Ishikawa (cell line): ENCODE results near the gene SPG21.

ENCODE experiments used
- CREB1 ChIP-seq: IDR thresholded peaks from 2 replicates; pipeline ENCODE4 v1.6.1; 2012; ENCODE audit warnings: low read depth
- EGR1 ChIP-seq: IDR thresholded peaks from 2 replicates; pipeline ENCODE4 v1.6.1; 2012
- EP300 ChIP-seq: IDR thresholded peaks from 2 replicates; pipeline ENCODE4 v1.6.1; 2012; ENCODE audit warnings: borderline replicate concordance
- FOXM1 ChIP-seq: IDR thresholded peaks from 2 replicates; pipeline ENCODE4 v1.6.1; 2012; ENCODE audit warnings: low read depth, borderline replicate concordance
- MAX ChIP-seq: IDR thresholded peaks from 2 replicates; pipeline ENCODE4 v1.6.1; 2012
- NFIC ChIP-seq: IDR thresholded peaks from 2 replicates; pipeline ENCODE4 v1.6.1; 2012
- RAD21 ChIP-seq: IDR thresholded peaks from 2 replicates; pipeline ENCODE4 v1.6.1; 2012; ENCODE audit warnings: low read depth
- REST ChIP-seq: IDR thresholded peaks from 2 replicates; pipeline ENCODE4 v1.6.1; 2012; ENCODE audit warnings: low read depth, mild to moderate bottlenecking
- TAF1 ChIP-seq: IDR thresholded peaks from 2 replicates; pipeline ENCODE4 v1.6.1; 2012; ENCODE audit warnings: low read depth, mild to moderate bottlenecking
- TCF12 ChIP-seq: IDR thresholded peaks from 2 replicates; pipeline ENCODE4 v1.6.1; 2012; ENCODE audit warnings: low read depth
- TEAD4 ChIP-seq: IDR thresholded peaks from 2 replicates; pipeline ENCODE4 v1.6.1; 2012
- USF1 ChIP-seq: IDR thresholded peaks from 2 replicates; pipeline ENCODE4 v1.6.1; 2012
- YY1 ChIP-seq: IDR thresholded peaks from 2 replicates; pipeline ENCODE4 v1.6.1; 2012; ENCODE audit warnings: low read depth
- ZBTB7A ChIP-seq: IDR thresholded peaks from 2 replicates; pipeline ENCODE4 v1.6.1; 2012; ENCODE audit warnings: low read depth

SPG21 gene

GRCh38 chr15:64990168-64990470 is 405 bp upstream of the SPG21 start:
- TF ChIP-seq REST (no peak), CREB1 (no peak), MAX (no peak), TEAD4 (no peak)

- TF ChIP-seq NFIC (no peak), ZBTB7A (no peak), MAX (no peak), USF1 (no peak), REST (no peak), TCF12 (no peak)
Measured at GRCh38 chr15:64987136-64987535, 2.6 kb downstream of the SPG21 start.

- TF ChIP-seq YY1 = no peak
- no peak for TF ChIP-seq CREB1
Measured at GRCh38 chr15:64985366-64986033, 4.2 kb downstream of the SPG21 start.

GRCh38 chr15:64982472-64982871 is 7.2 kb downstream of the SPG21 start:
- no peak for TF ChIP-seq FOXM1

GRCh38 chr15:64981812-64982431 is 7.8 kb downstream of the SPG21 start:
- no peak for TF ChIP-seq TEAD4
- TF ChIP-seq YY1 = no peak
- no peak for TF ChIP-seq TAF1
- no peak for TF ChIP-seq FOXM1
- TF ChIP-seq TCF12 = no peak

- TF ChIP-seq REST (peak; percentile 21; the same call in 1 of the 2 replicates), MAX (no peak)
Measured at GRCh38 chr15:64979252-64979710, 10.4 kb downstream of the SPG21 start.

GRCh38 chr15:64975390-64975789 is 14.3 kb downstream of the SPG21 start:
- TF ChIP-seq ZBTB7A (no peak), RAD21 (no peak), TEAD4 (no peak), REST (no peak), EP300 (no peak), MAX (no peak), YY1 (no peak), EGR1 (no peak), FOXM1 (no peak), CREB1 (no peak)
